K562 (cell line): Measurements from ENCODE around the gene FAM53A.

ENCODE experiments used
- CEBPB ChIP-seq: fragments of 450-650 bp; IDR thresholded peaks from 2 replicates; pipeline ENCODE4 v1.6.1; 2016; ENCODE audit warnings: missing genetic modification characterization, missing compliant biosample characterization
- KDM1A ChIP-seq, 2 experiments: fragments of 450-650 bp; IDR thresholded peaks; 2 replicates each; pipeline ENCODE4 v1.6.1; 2016; ENCODE audit warnings: mild to moderate bottlenecking in 2 of 2
- NFYB ChIP-seq: IDR thresholded peaks from 2 replicates; pipeline ENCODE4 v1.6.1; 2011; ENCODE audit warnings: mild to moderate bottlenecking, moderate library complexity; ENCODE audit not compliant: insufficient read length; ENCODE audit errors: extremely low read depth
- PHF20 ChIP-seq: fragments of 450-650 bp; IDR thresholded peaks from 2 replicates; pipeline ENCODE4 v1.6.1; 2018; ENCODE audit not compliant: partially characterized antibody
- POLR2A ChIP-seq: fragments of 450-650 bp; conservative IDR thresholded peaks from 2 replicates; pipeline ENCODE4 v1.6.1; 2016
- POLR2AphosphoS5 ChIP-seq: IDR thresholded peaks from 2 replicates; pipeline ENCODE4 v1.6.1; 2011; ENCODE audit warnings: mild to moderate bottlenecking, low read depth, low read length, moderate library complexity; ENCODE audit not compliant: control insufficient read depth, insufficient read depth
- RFX1 ChIP-seq: fragments of 450-650 bp; IDR thresholded peaks from 2 replicates; pipeline ENCODE4 v1.6.1; 2016; ENCODE audit warnings: mild to moderate bottlenecking, moderate library complexity
- STAT5A ChIP-seq: IDR thresholded peaks from 2 replicates; pipeline ENCODE4 v1.6.1; 2012; ENCODE audit warnings: low read length, inconsistent platforms, borderline replicate concordance
- ZNF644 ChIP-seq: fragments of 200-800 bp; sonication (Bioruptor generic); IDR thresholded peaks from 2 replicates; pipeline ENCODE4 v1.6.1; 2016; ENCODE audit warnings: low read depth, missing genetic modification characterization, missing compliant biosample characterization
- TF ChIP-seq, protein P1 (sequence below): sonication (generic); formaldehyde crosslinking; IDR thresholded peaks from 2 replicates; pipeline ENCODE4 v1.9.0; 2022; ENCODE audit warnings: mild to moderate bottlenecking, missing genetic modification reagents
- TF ChIP-seq, protein P2 (sequence below), 3 experiments: IDR thresholded peaks in 2 of 3; conservative IDR thresholded peaks in 1 of 3; 2 replicates each; pipeline ENCODE4 v1.5.1; 2011 to 2012; ENCODE audit warnings: low read length in 3 of 3, mild to moderate bottlenecking in 3 of 3, control low read depth in 2 of 3, improper control_type of control experiment in 1 of 3, inconsistent platforms in 1 of 3, low read depth in 1 of 3, mixed read lengths in 1 of 3, moderate library complexity in 1 of 3; ENCODE audit not compliant: insufficient read depth in 2 of 3
- TF ChIP-seq, protein P3 (sequence below): sonication (generic); formaldehyde crosslinking; IDR thresholded peaks from 2 replicates; pipeline ENCODE4 v1.5.0; 2020; ENCODE audit warnings: missing genetic modification reagents

DNA sequence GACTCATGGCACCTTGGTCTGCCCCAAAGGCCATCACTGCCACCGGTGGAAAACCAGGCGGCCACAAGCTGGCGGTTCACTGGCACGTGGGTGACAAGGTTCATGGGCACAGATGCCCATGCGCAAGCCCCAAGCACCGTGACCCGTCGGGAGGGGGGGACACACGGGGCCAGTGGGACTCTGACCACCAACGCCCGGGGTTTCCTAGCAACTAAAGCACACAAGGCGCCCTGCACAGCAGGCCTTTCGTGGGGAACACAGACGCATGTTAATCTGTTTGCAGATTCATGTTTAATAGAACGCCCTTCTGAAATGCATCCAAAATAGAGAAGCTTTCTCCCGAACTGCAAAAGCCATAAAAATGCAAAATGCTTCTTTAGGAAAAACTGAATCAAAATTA, 43.9 kb downstream of the FAM53A start:
- TF ChIP-seq NFYB (no peak), PHF20 (no peak), KDM1A (IDR thresholded peaks at IDR 0.05) (no peak), POLR2A (no peak), STAT5A (no peak), RFX1 (no peak), ZNF644 (no peak), CEBPB (tag) (no peak), POLR2AphosphoS5 (no peak)
- TF ChIP-seq, protein P1, sequence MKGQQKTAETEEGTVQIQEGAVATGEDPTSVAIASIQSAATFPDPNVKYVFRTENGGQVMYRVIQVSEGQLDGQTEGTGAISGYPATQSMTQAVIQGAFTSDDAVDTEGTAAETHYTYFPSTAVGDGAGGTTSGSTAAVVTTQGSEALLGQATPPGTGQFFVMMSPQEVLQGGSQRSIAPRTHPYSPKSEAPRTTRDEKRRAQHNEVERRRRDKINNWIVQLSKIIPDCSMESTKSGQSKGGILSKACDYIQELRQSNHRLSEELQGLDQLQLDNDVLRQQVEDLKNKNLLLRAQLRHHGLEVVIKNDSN (CRISPR knock-in tag): no peak
- TF ChIP-seq, protein P2, sequence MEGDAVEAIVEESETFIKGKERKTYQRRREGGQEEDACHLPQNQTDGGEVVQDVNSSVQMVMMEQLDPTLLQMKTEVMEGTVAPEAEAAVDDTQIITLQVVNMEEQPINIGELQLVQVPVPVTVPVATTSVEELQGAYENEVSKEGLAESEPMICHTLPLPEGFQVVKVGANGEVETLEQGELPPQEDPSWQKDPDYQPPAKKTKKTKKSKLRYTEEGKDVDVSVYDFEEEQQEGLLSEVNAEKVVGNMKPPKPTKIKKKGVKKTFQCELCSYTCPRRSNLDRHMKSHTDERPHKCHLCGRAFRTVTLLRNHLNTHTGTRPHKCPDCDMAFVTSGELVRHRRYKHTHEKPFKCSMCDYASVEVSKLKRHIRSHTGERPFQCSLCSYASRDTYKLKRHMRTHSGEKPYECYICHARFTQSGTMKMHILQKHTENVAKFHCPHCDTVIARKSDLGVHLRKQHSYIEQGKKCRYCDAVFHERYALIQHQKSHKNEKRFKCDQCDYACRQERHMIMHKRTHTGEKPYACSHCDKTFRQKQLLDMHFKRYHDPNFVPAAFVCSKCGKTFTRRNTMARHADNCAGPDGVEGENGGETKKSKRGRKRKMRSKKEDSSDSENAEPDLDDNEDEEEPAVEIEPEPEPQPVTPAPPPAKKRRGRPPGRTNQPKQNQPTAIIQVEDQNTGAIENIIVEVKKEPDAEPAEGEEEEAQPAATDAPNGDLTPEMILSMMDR (IDR thresholded peaks at IDR 0.05 in 2 of 3, conservative IDR thresholded peaks at IDR 0.05 in 1 of 3; ENCODE audit: insufficient read depth in 2 of 3, low read depth in 1 of 3, low read length in 3 of 3): no peak
- TF ChIP-seq, protein P3, sequence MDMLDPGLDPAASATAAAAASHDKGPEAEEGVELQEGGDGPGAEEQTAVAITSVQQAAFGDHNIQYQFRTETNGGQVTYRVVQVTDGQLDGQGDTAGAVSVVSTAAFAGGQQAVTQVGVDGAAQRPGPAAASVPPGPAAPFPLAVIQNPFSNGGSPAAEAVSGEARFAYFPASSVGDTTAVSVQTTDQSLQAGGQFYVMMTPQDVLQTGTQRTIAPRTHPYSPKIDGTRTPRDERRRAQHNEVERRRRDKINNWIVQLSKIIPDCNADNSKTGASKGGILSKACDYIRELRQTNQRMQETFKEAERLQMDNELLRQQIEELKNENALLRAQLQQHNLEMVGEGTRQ (CRISPR knock-in tag): no peak
